Temporal lobe (tissue), 2 donors: Measurements from ENCODE around the gene URB1. TPM values are rescaled to one million over a fixed set of nuclear protein-coding genes. Genes with fewer than 3 reads are reported as not detected.
A peak's percentile ranks its signal among the peaks of the same experiment; 100 is the strongest.

ENCODE experiments used
- small RNA-seq: library from RNA; depleted of rRNA; stranded (forward); fragments of <200 nt; gene quantifications from one replicate; pipeline ENCODE3, GENCODE V24; 2014; ENCODE audit warnings: low replicate concordance
- total RNA-seq: library from RNA; depleted of rRNA; stranded (reverse); fragments of >200 nt; gene quantifications from one replicate; pipeline ENCODE4 v1.2.3, GENCODE V29; 2014

The URB1 gene
- total RNA-seq, 1 donor from 2014 or later, result 12.3 TPM

Small RNA genes lying within 50 kb of the gene (small RNA-seq; reads per million reads assigned to genes)
- gene SNORA80A, result 23.8 reads per million, percentile 95 among the genes with 10 or more reads in this experiment

Other genes with a start within 250 kb of the URB1 start
- gene MIS18A, start 114.0 kb downstream of the URB1 start, total RNA-seq, result 4.7 TPM
- gene MRAP, start 94.2 kb downstream of the URB1 start, total RNA-seq, result not detected
- 1.5 TPM for gene EVA1C, start 19.7 kb upstream of the URB1 start, total RNA-seq
- gene TCP10L, start 192.5 kb upstream of the URB1 start, total RNA-seq, result 4.7 TPM
- 13.8 TPM for gene CFAP298, start 219.4 kb upstream of the URB1 start, total RNA-seq